ENCODE measurements around the gene UNC93A. TPM values are rescaled to one million over a fixed set of nuclear protein-coding genes. Genes with fewer than 3 reads are reported as not detected.

Gene UNC93A
- total and polyA plus RNA-seq, 8 donors = not detected

GRCh38 chr6:167347226-167347625 lies 56.1 kb downstream of the UNC93A start:
- Histone ChIP-seq H3K27me3 (no peaks in the 10 kb centered on the region), H3K4me1 (no peaks in the 10 kb centered on the region), H3K27ac (no peak overlapping the region), H3K4me3 (no peak overlapping the region), H3K9me3 (no peaks in the 10 kb centered on the region), H3K36me3 (no peaks in the 10 kb centered on the region)
- TF ChIP-seq, protein P1, sequence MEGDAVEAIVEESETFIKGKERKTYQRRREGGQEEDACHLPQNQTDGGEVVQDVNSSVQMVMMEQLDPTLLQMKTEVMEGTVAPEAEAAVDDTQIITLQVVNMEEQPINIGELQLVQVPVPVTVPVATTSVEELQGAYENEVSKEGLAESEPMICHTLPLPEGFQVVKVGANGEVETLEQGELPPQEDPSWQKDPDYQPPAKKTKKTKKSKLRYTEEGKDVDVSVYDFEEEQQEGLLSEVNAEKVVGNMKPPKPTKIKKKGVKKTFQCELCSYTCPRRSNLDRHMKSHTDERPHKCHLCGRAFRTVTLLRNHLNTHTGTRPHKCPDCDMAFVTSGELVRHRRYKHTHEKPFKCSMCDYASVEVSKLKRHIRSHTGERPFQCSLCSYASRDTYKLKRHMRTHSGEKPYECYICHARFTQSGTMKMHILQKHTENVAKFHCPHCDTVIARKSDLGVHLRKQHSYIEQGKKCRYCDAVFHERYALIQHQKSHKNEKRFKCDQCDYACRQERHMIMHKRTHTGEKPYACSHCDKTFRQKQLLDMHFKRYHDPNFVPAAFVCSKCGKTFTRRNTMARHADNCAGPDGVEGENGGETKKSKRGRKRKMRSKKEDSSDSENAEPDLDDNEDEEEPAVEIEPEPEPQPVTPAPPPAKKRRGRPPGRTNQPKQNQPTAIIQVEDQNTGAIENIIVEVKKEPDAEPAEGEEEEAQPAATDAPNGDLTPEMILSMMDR (IDR thresholded peaks at IDR 0.05) = no peak
- WGBS, 2 donors = 85 to 90% methylated on average over 8 of the region's 8 CpGs
- FAIRE-seq = no peak
- no peak for DNase-seq
- intact Hi-C loops (cut with DNase I) = no loop called here
- no peak for ATAC-seq

DNA sequence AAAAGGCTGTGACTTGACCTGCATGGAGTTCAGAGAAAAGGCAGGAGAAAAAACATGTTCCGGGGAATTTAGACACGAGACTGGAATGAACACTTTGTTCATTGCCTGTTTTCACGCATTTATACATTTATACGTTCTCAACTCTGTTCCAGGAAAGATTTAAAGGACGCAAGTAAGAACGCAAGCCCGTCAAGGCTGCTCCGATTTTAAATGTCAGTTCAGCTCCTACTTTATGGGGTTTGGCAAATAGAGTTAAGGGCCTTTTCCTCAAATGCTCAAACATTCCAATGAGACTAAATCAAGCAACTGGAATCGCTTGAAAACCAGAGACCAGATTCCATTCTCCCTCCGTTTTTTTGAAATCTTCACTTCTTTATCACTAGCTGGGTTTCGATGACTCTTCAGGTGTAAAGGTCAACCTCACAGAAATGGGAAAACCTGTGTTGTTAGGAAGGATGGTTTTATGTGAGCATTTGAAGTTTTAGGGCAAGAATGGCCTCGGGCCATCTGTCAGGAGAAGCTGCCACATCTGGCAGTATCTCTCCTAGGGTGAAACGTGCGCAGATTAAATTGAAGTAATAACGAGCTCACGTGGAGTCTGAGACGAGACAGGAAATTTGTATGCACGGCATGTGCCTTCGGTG lies 58.6 kb downstream of the UNC93A start:
- FAIRE-seq (no peak), DNase-seq (no peak), ATAC-seq (no peak)
- Histone ChIP-seq H3K9me3 (no peaks in the 10 kb centered on the region), H3K27me3 (peaks cover 0 to 3% (median 0%) of the 10 kb centered on the region in 4 donors), H3K4me1 (no peaks in the 10 kb centered on the region), H3K4me3 (no peak overlapping the region), H3K27ac (no peak overlapping the region), H3K36me3 (no peaks in the 10 kb centered on the region)
- intact Hi-C loops (cut with DNase I) = no loop called here
- WGBS, 2 donors = 59 to 64% methylated on average over 19 of the region's 19 CpGs
- TF ChIP-seq, protein P1 (IDR thresholded peaks at IDR 0.05) = no peak

DNA sequence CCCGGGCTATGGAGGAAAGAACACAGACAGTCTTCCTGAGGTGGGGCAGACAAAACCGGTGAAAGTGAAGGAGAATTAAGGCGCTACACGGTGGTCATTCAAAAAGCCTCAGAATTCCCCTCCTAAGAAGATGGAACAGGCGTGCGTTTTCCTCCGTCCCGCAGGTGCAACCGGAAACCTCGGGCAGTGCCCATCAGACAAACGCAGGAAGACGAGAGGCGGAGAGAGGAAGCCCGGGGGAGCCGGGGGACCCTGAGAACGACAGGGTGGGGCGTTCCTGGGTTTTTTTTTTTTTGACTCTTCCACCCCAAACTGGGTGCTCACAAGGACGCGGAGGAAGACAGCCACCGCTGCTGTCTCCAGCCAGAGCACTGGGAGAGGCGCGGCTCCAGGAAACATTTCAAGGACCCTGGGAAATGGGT lies 59.2 kb downstream of the UNC93A start:
- no peak overlapping the region for H3K27ac ChIP-seq
- H3K9me3 ChIP-seq = no peaks in the 10 kb centered on the region
- FAIRE-seq (no peak), ATAC-seq (peak in 2 of 4 donors; percentile 4), DNase-seq (no peak)
- TF ChIP-seq, protein P1 (IDR thresholded peaks at IDR 0.05) = no peak
- no peaks in the 10 kb centered on the region for H3K36me3 ChIP-seq
- intact Hi-C loops (cut with DNase I) = no loop called here
- peaks cover 0 to 3% (median 0%) of the 10 kb centered on the region in 4 donors for H3K27me3 ChIP-seq
- H3K4me3 ChIP-seq = peak overlapping the region in 2 of 4 donors; percentile 37 to 57
- WGBS, 2 donors = 31 to 38% methylated on average over 22 of the region's 22 CpGs
- H3K4me1 ChIP-seq = no peaks in the 10 kb centered on the region

- Histone ChIP-seq H3K27ac (no peak overlapping the region), H3K4me1 (no peaks in the 10 kb centered on the region), H3K27me3 (peaks cover 0 to 3% (median 0%) of the 10 kb centered on the region in 4 donors), H3K36me3 (no peaks in the 10 kb centered on the region), H3K9me3 (no peaks in the 10 kb centered on the region), H3K4me3 (peak overlapping the region; percentile 23 to 57 (median 30))
- intact Hi-C loops (cut with DNase I) = no loop called here
- FAIRE-seq (no peak), ATAC-seq (peak; percentile 88 to 97 (median 94)), DNase-seq (peak; percentile 62 to 90 (median 76))
- TF ChIP-seq, protein P1 (IDR thresholded peaks at IDR 0.05) = peak; percentile 37 to 70 (median 59)
- 1% methylated on average over 53 to 62 of the region's 62 CpGs for WGBS, 2 donors
These were observed 59.9 kb downstream of the UNC93A start for GRCh38 chr6:167350731-167351655.
